GM13976 (cell line): ENCODE measurements around the gene B3GNT2.
A peak's percentile ranks its signal among the peaks of the same experiment; 100 is the strongest.
"Not testable (repeated sequence)": the region's sequence is repeated elsewhere in the genome, so short reads cannot be mapped to it uniquely, and the experiment has no call there.

Experiments
- DNase-seq: peaks from one replicate; pipeline ENCODE4 v3.0.0; 2012; ENCODE audit warnings: low spot score
- CTCF ChIP-seq: IDR thresholded peaks from 2 replicates; pipeline ENCODE4 v1.5.1; 2012; ENCODE audit warnings: borderline replicate concordance, mild to moderate bottlenecking; ENCODE audit not compliant: insufficient read depth; ENCODE audit errors: extremely low read depth, missing control alignments, control extremely low read depth
- in situ Hi-C: fragments of 300-500 bp; cut with MboI; formaldehyde crosslinking; loops from one replicate; pipeline ENCODE4 v1.12.0; 2022; ENCODE audit warnings: low sequenced_read_pairs, mixed read lengths, inconsistent platforms; ENCODE audit not compliant: unreplicated experiment

Gene B3GNT2

GRCh38 chr2:62195421-62196277 is at the start of gene B3GNT2:
B3GNT2 (plus strand) TSS chr2:62196115; CDS start chr2:62222221, 26,106 bp downstream.
- TF ChIP-seq CTCF, result no peak
- in situ Hi-C loops, result no loop called here
- DNase-seq, result peak; percentile 94

DNA sequence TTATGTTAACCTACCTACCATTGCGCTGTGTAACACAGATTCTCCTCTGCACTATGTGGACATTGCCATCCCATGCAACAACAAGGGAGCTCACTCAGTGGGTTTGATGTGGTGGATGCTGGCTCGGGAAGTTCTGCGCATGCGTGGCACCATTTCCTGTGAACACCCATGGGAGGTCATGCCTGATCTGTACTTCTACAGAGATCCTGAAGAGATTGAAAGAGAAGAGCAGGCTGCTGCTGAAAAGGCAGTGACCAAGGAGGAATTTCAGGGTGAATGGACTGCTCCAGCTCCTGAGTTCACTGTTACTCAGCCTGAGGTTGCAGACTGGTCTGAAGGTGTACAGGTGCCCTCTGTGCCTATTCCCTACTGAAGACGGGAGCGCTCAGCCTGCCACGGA is 49.1 kb upstream of the B3GNT2 start:
- DNase-seq, in situ Hi-C loops: not testable (repeated sequence)

GRCh38 chr2:62147610-62148301 is 48.2 kb upstream of the B3GNT2 start:
- no peak for DNase-seq
- in situ Hi-C loops, result no loop called here
- TF ChIP-seq CTCF, result no peak

DNA sequence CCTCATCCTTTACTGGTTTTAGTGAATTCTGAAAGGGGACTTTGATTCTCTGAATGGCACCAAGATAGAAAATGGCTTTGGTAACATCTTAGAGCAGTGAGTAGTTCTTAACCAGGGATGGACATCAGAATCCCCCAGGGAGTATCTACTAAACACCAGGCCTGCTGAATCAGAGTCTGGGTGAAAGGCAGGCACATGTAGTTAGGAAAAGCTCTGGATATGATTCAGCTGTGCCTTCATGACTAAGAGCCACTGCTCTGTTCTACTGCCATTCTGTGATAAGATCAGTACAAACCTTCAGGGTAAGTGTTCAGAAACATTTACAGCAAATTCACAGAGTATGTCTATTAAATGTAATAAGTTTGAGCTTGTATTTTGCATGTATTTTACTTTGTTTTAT is 46.2 kb upstream of the B3GNT2 start:
- no peak for DNase-seq

GRCh38 chr2:62150597-62151305 is 45.2 kb upstream of the B3GNT2 start:
- no peak for DNase-seq
- in situ Hi-C loops, result no loop called here
- no peak for TF ChIP-seq CTCF

More for the DNA sequence above, 46.2 kb upstream of the B3GNT2 start:
- no peak for TF ChIP-seq CTCF
- in situ Hi-C loops, result no loop called here

- in situ Hi-C loops, result no loop called here
- DNase-seq, result no peak
- no peak for TF ChIP-seq CTCF
These were observed 44.6 kb upstream of the B3GNT2 start for GRCh38 chr2:62151306-62151638.
